Fibroblast of villous mesenchyme (primary cell): ENCODE results near the gene SCMH1. TPM values are rescaled to one million over a fixed set of nuclear protein-coding genes. Genes with fewer than 3 reads are reported as not detected.

Experiments
- DNase-seq: peaks from one replicate; pipeline ENCODE4 v3.0.0-alpha.2; 2010; ENCODE audit warnings: low read depth
- H3K4me3 ChIP-seq: 2 replicates; pipeline ENCODE4 v1.5.1; 2011; ENCODE audit warnings: low read depth, mild to moderate bottlenecking, low read length
- total RNA-seq: library from RNA; depleted of rRNA; stranded (reverse); fragments of >200 nt; gene quantifications from 2 replicates; pipeline ENCODE4 v1.2.3, GENCODE V29; 2012
- TF ChIP-seq, protein P1 (sequence below): IDR thresholded peaks from 2 replicates; pipeline ENCODE4 v1.5.1; 2012; ENCODE audit warnings: low read depth, mild to moderate bottlenecking, low read length; ENCODE audit not compliant: insufficient read depth

Gene SCMH1
- total RNA-seq, 1 donor = 19.4 TPM

DNA sequence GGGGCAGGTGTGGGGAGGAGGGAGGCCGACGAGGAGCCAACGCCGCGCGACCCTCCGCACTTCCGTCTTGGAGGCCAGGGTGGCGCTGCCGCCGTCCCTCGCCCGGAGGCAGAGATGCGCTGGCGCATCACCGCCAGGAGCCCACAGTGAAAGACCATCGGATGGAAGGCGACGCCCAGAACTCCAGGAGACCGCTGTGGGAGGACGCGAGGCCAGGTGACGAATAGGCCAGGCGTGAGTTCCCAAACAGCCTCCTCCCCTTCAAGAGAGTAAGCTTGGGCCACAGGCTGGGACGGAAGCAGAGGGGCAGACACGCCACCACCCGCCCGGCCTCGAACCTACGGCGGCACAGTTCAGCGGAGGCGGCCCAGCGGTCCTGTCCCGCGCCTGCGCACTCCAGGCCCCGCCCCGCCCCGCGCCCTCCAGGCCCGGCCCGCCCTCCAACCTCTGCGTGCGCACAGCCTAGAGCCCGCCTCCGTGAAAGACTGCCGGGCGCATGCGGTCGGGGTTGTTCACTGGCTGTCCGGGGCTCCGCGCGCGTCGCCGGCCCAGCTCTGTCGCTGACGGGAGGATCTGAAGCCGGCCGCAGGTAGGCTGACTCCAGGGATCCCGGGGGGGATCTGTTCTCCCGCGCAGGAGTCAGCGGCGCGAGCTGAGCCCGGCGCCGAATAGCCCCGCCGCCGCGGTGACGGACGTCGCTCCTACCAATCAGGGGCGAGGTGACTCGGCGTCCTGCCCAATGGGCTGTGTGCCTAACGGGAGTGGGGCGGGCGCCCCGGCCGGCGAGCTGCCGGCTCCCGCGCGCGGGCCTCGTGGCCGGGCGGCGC is 262.7 kb downstream of the SCMH1 start, which contains the start of gene CTPS1:
CTPS1 (plus strand) TSS at position 456 of the 827 bp plus-strand sequence. CDS start 3,595 bp downstream, outside the sequence.
- peak; percentile 94 for DNase-seq
- TF ChIP-seq, protein P1, sequence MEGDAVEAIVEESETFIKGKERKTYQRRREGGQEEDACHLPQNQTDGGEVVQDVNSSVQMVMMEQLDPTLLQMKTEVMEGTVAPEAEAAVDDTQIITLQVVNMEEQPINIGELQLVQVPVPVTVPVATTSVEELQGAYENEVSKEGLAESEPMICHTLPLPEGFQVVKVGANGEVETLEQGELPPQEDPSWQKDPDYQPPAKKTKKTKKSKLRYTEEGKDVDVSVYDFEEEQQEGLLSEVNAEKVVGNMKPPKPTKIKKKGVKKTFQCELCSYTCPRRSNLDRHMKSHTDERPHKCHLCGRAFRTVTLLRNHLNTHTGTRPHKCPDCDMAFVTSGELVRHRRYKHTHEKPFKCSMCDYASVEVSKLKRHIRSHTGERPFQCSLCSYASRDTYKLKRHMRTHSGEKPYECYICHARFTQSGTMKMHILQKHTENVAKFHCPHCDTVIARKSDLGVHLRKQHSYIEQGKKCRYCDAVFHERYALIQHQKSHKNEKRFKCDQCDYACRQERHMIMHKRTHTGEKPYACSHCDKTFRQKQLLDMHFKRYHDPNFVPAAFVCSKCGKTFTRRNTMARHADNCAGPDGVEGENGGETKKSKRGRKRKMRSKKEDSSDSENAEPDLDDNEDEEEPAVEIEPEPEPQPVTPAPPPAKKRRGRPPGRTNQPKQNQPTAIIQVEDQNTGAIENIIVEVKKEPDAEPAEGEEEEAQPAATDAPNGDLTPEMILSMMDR = peak; percentile 22
- peak within 1 kb of the TSS; percentile 77 for H3K4me3 ChIP-seq

DNA sequence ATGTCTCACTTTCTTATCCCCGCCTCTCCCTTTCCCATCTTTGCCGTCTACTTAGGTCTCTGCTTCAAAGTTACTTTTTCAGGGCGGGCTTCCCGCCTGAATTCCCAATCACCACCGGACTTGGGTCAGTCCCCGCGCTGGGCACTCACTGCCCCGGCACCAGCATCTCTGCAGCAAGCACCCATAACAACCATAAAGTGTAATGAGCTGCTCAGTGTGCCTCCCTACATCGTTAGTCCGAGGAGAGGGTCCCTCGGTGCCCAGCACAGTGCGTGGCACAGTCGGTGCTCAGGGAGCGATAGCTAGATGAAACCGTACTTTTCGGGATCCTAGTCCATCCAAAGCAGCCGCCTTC is 263.2 kb downstream of the SCMH1 start:
- peak overlapping the region; percentile 77 for H3K4me3 ChIP-seq
- TF ChIP-seq, protein P1 = no peak
- no peak for DNase-seq

DNA sequence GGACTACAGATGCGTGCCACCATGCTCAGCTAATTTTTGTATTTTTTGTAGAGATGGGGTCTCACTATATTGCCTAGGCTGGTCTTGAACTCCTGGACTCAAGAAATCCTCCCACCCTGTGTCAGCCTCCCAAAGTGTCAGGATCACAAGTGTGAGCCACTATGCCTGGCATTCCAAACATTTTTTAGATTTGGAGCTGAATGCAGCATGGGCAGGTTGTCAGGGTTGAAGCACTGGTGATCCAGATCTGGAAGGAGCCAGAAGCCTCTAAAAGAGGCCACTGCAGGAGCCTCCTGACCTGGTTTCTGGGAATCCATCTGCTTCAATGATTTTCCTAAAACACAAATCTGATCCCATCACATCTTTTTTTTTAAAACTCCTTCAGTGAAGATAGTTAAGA is 264.4 kb downstream of the SCMH1 start:
- TF ChIP-seq, protein P1 = no peak
- DNase-seq = no peak
- no peak overlapping the region for H3K4me3 ChIP-seq

Other genes starting within 250 kb of the SCMH1 start
- gene SLFNL1, start 220.6 kb downstream of the SCMH1 start, total RNA-seq = under 0.01 and 0.64 TPM in 2 replicates
- not detected in 2 replicates for gene FOXO6, start 119.1 kb upstream of the SCMH1 start, total RNA-seq
- gene EDN2, start 242.4 kb upstream of the SCMH1 start, total RNA-seq = 0.32 TPM in 1 of 2 replicates, not detected in the other